HEK293 (cell line): ENCODE data around the gene SH3RF1.

ENCODE experiments used
- CTCF ChIA-PET: fragments of 350-600 bp; formaldehyde crosslinking; extraction: SDS; loops from one replicate; lab custom pipeline; 2021; ENCODE audit warnings: antibody characterized with exemption; lab: Yijun Ruan, JAX
- POLR2A ChIA-PET: fragments of 300-600 bp; formaldehyde crosslinking; extraction: SDS; loops from one replicate; lab custom pipeline; 2020; ENCODE audit warnings: antibody characterized with exemption, inconsistent platforms; lab: Yijun Ruan, JAX
- H3K27ac ChIP-seq: fragments of 200-500 bp; sonication (Bioruptor generic); 2 replicates; pipeline ENCODE4 v1.5.1; 2014; ENCODE audit warnings: low read depth, low read length, control low read depth, inconsistent platforms; ENCODE audit errors: extremely low read depth
- H3K36me3 ChIP-seq, 2 experiments: fragments of 200-500 bp in 1 of 2; sonication (Bioruptor generic) in 1 of 2; 1 replicate in 1 of 2; 2 replicates in 1 of 2; pipeline ENCODE4 v1.5.1; 2014 to 2017; ENCODE audit warnings: inconsistent platforms in 2 of 2, low read length in 2 of 2; ENCODE audit not compliant: control insufficient read depth in 2 of 2, insufficient read depth in 1 of 2
- H3K4me1 ChIP-seq: fragments of 200-500 bp; sonication (Bioruptor generic); 2 replicates; pipeline ENCODE4 v1.5.1; 2014; ENCODE audit warnings: mild to moderate bottlenecking, low read length, inconsistent platforms; ENCODE audit not compliant: control insufficient read depth, insufficient read depth
- H3K4me3 ChIP-seq: 2 replicates; pipeline ENCODE4 v1.5.1; 2011; ENCODE audit warnings: low read depth, mild to moderate bottlenecking, control low read depth, low read length, moderate library complexity
- H3K9me3 ChIP-seq: fragments of 200-500 bp; sonication (Bioruptor generic); 2 replicates; pipeline ENCODE4 v1.5.1; 2014; ENCODE audit warnings: low read depth, low read length, inconsistent platforms; ENCODE audit not compliant: control insufficient read depth, insufficient read depth
- BCL11A ChIP-seq: fragments of 450-650 bp; formaldehyde crosslinking; IDR thresholded peaks from 2 replicates; pipeline ENCODE4 v1.5.1; 2016; ENCODE audit warnings: low read depth, missing biosample characterization, missing genetic modification characterization
- BCL11B ChIP-seq: fragments of 450-650 bp; formaldehyde crosslinking; IDR thresholded peaks from 2 replicates; pipeline ENCODE4 v1.5.1; 2016; ENCODE audit warnings: low read depth, missing biosample characterization, missing genetic modification characterization
- BCL6B ChIP-seq: fragments of 450-650 bp; formaldehyde crosslinking; IDR thresholded peaks from 2 replicates; pipeline ENCODE4 v1.5.1; 2017; ENCODE audit warnings: missing biosample characterization, missing genetic modification characterization
- EGR2 ChIP-seq: fragments of 450-650 bp; formaldehyde crosslinking; IDR thresholded peaks from 2 replicates; pipeline ENCODE4 v1.5.1; 2016; ENCODE audit warnings: low read depth, missing biosample characterization, missing genetic modification characterization
- GFI1B ChIP-seq: fragments of 450-650 bp; formaldehyde crosslinking; IDR thresholded peaks from 2 replicates; pipeline ENCODE4 v1.5.1; 2016; ENCODE audit warnings: missing biosample characterization, missing genetic modification characterization
- GLI2 ChIP-seq: fragments of 450-650 bp; formaldehyde crosslinking; IDR thresholded peaks from 2 replicates; pipeline ENCODE4; 2017; ENCODE audit warnings: missing biosample characterization, missing genetic modification characterization, low read depth, borderline replicate concordance
- KLF9 ChIP-seq: fragments of 450-650 bp; formaldehyde crosslinking; IDR thresholded peaks from 2 replicates; pipeline ENCODE4 v1.5.1; 2016; ENCODE audit warnings: missing biosample characterization, missing genetic modification characterization, low read depth
- PRDM2 ChIP-seq: fragments of 450-650 bp; formaldehyde crosslinking; IDR thresholded peaks from 2 replicates; pipeline ENCODE4 v1.5.1; 2016; ENCODE audit warnings: missing biosample characterization, missing genetic modification characterization, borderline replicate concordance
- ZBTB44 ChIP-seq: fragments of 450-650 bp; IDR thresholded peaks from 2 replicates; pipeline ENCODE4 v1.5.1; 2018; ENCODE audit warnings: missing biosample characterization, mild to moderate bottlenecking, missing genetic modification characterization
- ZNF138 ChIP-seq: fragments of 450-650 bp; formaldehyde crosslinking; IDR thresholded peaks from 2 replicates; pipeline ENCODE4 v1.5.1; 2016; ENCODE audit warnings: missing biosample characterization, missing genetic modification characterization, borderline replicate concordance
- ZNF560 ChIP-seq: fragments of 450-650 bp; formaldehyde crosslinking; IDR thresholded peaks from 2 replicates; pipeline ENCODE4 v1.5.1; 2017; ENCODE audit warnings: missing biosample characterization, missing genetic modification characterization, borderline replicate concordance
- TF ChIP-seq, protein P1 (sequence below): fragments of 450-650 bp; formaldehyde crosslinking; IDR thresholded peaks from 2 replicates; pipeline ENCODE4 v1.5.1; 2017; ENCODE audit warnings: missing biosample characterization, missing genetic modification characterization
- TF ChIP-seq, protein P2 (sequence below): fragments of 450-650 bp; formaldehyde crosslinking; IDR thresholded peaks from 2 replicates; pipeline ENCODE4 v1.5.1; 2016; ENCODE audit warnings: missing biosample characterization, missing genetic modification characterization

SH3RF1 gene

GRCh38 chr4:169136330-169136729 is 134.4 kb downstream of the SH3RF1 start (continued):
- TF ChIP-seq ZBTB44 (tag by site-specific recombination) (no peak), ZNF560 (no peak), BCL11A (tag by site-specific recombination) (no peak), GLI2 (tag by site-specific recombination) (no peak)
- TF ChIP-seq, all 188 proteins: peak for 0

DNA sequence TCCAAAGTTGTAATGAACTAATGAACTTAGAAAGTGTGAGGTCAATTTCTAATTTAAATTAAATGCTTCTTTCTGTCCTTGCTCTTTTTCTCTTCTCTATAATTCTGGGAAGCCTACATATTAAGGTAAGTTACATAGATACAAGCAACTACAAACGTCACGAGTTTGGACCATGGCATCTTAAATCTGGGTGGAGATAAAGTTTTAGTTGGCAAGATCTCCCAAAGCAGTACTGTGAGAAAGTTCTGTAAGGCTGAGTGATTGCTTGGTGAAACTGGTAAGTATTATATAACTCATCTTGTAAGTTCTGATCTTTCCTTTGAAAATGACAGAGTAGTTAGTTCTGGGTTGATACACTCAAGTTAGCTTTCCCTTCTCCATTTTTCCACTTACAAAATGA is 135.0 kb downstream of the SH3RF1 start:
- Histone ChIP-seq H3K27ac (no peak overlapping the region), H3K4me1 (no peaks in the 10 kb centered on the region), H3K4me3 (no peak overlapping the region), H3K9me3 (no peaks in the 10 kb centered on the region), H3K36me3 (peaks cover 0 to 47% of the 10 kb centered on the region in 2 experiments; a peak in 2 of 3 replicates)
- TF ChIP-seq, protein P1, sequence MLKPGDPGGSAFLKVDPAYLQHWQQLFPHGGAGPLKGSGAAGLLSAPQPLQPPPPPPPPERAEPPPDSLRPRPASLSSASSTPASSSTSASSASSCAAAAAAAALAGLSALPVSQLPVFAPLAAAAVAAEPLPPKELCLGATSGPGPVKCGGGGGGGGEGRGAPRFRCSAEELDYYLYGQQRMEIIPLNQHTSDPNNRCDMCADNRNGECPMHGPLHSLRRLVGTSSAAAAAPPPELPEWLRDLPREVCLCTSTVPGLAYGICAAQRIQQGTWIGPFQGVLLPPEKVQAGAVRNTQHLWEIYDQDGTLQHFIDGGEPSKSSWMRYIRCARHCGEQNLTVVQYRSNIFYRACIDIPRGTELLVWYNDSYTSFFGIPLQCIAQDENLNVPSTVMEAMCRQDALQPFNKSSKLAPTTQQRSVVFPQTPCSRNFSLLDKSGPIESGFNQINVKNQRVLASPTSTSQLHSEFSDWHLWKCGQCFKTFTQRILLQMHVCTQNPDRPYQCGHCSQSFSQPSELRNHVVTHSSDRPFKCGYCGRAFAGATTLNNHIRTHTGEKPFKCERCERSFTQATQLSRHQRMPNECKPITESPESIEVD = no peak
- no peak for TF ChIP-seq PRDM2 (tag by site-specific recombination)
- TF ChIP-seq, protein P2, sequence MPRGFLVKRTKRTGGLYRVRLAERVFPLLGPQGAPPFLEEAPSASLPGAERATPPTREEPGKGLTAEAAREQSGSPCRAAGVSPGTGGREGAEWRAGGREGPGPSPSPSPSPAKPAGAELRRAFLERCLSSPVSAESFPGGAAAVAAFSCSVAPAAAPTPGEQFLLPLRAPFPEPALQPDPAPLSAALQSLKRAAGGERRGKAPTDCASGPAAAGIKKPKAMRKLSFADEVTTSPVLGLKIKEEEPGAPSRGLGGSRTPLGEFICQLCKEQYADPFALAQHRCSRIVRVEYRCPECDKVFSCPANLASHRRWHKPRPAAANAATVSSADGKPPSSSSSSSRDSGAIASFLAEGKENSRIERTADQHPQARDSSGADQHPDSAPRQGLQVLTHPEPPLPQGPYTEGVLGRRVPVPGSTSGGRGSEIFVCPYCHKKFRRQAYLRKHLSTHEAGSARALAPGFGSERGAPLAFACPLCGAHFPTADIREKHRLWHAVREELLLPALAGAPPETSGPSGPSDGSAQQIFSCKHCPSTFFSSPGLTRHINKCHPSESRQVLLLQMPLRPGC (tag by site-specific recombination) = no peak
- TF ChIP-seq BCL6B (tag by site-specific recombination) = no peak
- TF ChIP-seq EGR2 (tag by site-specific recombination) = no peak
- no peak for TF ChIP-seq ZNF138 (tag by site-specific recombination)
- TF ChIP-seq BCL11B (tag by site-specific recombination) = no peak
- TF ChIP-seq KLF9 (tag by site-specific recombination) = no peak
- TF ChIP-seq GFI1B (tag by site-specific recombination) = no peak
- ChIA-PET POLR2A (no interaction called here), CTCF (no interaction called here)
